Ishikawa (cell line): ENCODE results near the gene UCN3.

Experiments
- CEBPB ChIP-seq: IDR thresholded peaks from 2 replicates; pipeline ENCODE4 v1.6.1; 2012
- CREB1 ChIP-seq: IDR thresholded peaks from 2 replicates; pipeline ENCODE4 v1.6.1; 2012; ENCODE audit warnings: low read depth
- EGR1 ChIP-seq: IDR thresholded peaks from 2 replicates; pipeline ENCODE4 v1.6.1; 2012
- EP300 ChIP-seq: IDR thresholded peaks from 2 replicates; pipeline ENCODE4 v1.6.1; 2012; ENCODE audit warnings: borderline replicate concordance
- FOXM1 ChIP-seq: IDR thresholded peaks from 2 replicates; pipeline ENCODE4 v1.6.1; 2012; ENCODE audit warnings: low read depth, borderline replicate concordance
- NFIC ChIP-seq: IDR thresholded peaks from 2 replicates; pipeline ENCODE4 v1.6.1; 2012
- RAD21 ChIP-seq: IDR thresholded peaks from 2 replicates; pipeline ENCODE4 v1.6.1; 2012; ENCODE audit warnings: low read depth
- TAF1 ChIP-seq: IDR thresholded peaks from 2 replicates; pipeline ENCODE4 v1.6.1; 2012; ENCODE audit warnings: low read depth, mild to moderate bottlenecking
- TCF12 ChIP-seq: IDR thresholded peaks from 2 replicates; pipeline ENCODE4 v1.6.1; 2012; ENCODE audit warnings: low read depth
- TEAD4 ChIP-seq: IDR thresholded peaks from 2 replicates; pipeline ENCODE4 v1.6.1; 2012
- YY1 ChIP-seq: IDR thresholded peaks from 2 replicates; pipeline ENCODE4 v1.6.1; 2012; ENCODE audit warnings: low read depth
- ZBTB7A ChIP-seq: IDR thresholded peaks from 2 replicates; pipeline ENCODE4 v1.6.1; 2012; ENCODE audit warnings: low read depth
- TF ChIP-seq, protein P1 (sequence below): IDR thresholded peaks from 2 replicates; pipeline ENCODE4 v1.6.1; 2012; ENCODE audit warnings: low read depth, mild to moderate bottlenecking
- TF ChIP-seq, protein P2 (sequence below): IDR thresholded peaks from 2 replicates; pipeline ENCODE4 v1.6.1; 2012
- TF ChIP-seq, protein P3 (sequence below): IDR thresholded peaks from 2 replicates; pipeline ENCODE4 v1.6.1; 2012

Gene UCN3

DNA sequence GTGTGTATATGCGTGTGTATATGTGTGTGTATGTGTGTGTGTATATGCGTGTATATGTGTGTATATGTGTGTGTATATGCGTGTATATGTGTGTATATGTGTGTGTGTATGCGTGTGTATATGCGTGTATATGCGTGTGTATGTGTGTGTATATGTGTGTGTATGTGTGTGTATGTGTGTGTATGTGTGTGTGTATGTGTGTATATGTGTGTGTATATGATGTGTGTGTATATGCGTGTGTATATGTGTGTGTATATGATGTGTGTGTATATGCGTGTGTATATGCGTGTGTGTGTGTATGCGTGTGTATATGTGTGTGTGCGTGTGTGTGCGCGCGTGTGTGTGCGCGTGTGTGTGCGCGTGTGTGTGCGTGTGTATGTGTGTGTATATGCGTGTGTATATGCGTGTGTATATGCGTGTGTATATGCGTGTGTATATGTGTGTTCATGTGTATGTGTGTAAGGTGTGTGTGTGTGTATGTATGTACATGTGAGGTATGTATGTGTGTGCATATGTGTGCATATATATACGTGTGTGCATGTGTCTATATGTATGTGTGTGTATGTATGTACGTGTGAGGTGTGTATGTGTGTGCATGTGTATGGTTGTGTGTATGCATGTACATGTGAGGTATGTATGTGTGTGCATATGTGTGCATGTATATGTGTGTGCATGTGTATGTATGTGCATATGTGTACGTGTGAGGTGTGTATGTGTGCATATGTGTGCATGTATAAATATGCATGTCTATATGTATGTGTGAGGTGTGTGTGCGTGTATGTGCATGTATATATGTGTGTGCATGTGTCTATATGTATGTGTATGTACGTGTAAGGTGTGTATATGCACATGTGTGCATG, 6.0 kb downstream of the UCN3 start:
- TF ChIP-seq EGR1 (no peak), RAD21 (no peak), CREB1 (no peak), TEAD4 (no peak), EP300 (no peak), NFIC (no peak), TCF12 (no peak), CEBPB (no peak), YY1 (no peak), ZBTB7A (no peak), FOXM1 (no peak), TAF1 (no peak)
- TF ChIP-seq, protein P1, sequence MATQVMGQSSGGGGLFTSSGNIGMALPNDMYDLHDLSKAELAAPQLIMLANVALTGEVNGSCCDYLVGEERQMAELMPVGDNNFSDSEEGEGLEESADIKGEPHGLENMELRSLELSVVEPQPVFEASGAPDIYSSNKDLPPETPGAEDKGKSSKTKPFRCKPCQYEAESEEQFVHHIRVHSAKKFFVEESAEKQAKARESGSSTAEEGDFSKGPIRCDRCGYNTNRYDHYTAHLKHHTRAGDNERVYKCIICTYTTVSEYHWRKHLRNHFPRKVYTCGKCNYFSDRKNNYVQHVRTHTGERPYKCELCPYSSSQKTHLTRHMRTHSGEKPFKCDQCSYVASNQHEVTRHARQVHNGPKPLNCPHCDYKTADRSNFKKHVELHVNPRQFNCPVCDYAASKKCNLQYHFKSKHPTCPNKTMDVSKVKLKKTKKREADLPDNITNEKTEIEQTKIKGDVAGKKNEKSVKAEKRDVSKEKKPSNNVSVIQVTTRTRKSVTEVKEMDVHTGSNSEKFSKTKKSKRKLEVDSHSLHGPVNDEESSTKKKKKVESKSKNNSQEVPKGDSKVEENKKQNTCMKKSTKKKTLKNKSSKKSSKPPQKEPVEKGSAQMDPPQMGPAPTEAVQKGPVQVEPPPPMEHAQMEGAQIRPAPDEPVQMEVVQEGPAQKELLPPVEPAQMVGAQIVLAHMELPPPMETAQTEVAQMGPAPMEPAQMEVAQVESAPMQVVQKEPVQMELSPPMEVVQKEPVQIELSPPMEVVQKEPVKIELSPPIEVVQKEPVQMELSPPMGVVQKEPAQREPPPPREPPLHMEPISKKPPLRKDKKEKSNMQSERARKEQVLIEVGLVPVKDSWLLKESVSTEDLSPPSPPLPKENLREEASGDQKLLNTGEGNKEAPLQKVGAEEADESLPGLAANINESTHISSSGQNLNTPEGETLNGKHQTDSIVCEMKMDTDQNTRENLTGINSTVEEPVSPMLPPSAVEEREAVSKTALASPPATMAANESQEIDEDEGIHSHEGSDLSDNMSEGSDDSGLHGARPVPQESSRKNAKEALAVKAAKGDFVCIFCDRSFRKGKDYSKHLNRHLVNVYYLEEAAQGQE = no peak
- TF ChIP-seq, protein P2, sequence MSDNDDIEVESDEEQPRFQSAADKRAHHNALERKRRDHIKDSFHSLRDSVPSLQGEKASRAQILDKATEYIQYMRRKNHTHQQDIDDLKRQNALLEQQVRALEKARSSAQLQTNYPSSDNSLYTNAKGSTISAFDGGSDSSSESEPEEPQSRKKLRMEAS = no peak
- TF ChIP-seq, protein P3, sequence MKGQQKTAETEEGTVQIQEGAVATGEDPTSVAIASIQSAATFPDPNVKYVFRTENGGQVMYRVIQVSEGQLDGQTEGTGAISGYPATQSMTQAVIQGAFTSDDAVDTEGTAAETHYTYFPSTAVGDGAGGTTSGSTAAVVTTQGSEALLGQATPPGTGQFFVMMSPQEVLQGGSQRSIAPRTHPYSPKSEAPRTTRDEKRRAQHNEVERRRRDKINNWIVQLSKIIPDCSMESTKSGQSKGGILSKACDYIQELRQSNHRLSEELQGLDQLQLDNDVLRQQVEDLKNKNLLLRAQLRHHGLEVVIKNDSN = no peak

DNA sequence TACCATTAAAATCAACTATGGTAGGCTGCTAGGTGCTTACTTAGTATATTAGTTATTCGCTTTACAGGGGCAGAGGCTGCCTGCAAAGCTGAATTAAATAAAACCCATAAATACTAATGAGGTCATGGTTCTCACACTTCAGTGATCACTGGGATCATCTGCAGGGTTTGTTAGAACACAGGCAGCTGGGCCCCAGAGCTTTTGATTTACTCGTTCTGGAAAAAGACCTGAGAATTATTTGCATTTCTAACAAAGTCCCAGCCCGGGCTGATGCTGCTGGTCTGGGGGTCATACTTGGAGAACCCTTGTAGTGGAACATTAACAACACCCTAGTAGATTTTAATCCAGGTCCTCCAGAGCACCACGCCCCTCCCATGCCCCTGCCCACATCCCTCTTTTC, 8.5 kb downstream of the UCN3 start:
- TF ChIP-seq CEBPB (no peak), EGR1 (no peak), TEAD4 (no peak)
- TF ChIP-seq, protein P1 = no peak

DNA sequence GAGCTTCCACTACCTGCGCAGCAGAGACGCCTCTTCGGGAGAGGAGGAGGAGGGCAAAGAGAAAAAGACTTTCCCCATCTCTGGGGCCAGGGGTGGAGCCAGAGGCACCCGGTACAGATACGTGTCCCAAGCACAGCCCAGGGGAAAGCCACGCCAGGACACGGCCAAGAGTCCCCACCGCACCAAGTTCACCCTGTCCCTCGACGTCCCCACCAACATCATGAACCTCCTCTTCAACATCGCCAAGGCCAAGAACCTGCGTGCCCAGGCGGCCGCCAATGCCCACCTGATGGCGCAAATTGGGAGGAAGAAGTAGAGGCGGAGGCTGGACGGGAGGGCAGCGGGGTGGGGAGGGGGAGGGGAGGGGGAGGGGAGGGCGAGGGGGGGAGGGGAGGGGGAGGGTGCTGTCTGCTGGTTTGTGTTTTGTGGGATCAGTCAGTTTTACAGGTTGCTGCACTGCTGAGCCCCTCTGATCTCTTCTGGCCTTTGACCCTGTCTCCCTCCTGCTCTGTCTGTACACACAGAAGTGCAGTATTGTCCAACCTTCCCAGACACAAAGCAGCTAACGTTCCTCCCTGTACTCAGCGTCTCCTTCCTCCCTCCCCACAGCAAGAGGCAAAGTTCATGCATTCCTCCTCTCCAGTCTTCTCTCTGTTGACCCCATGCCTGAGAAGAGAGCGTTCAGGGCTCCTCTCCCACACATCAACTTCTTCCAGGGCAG, 9.3 kb downstream of the UCN3 start:
- TF ChIP-seq CREB1 (no peak), NFIC (no peak), CEBPB (no peak), EGR1 (no peak), ZBTB7A (no peak), TAF1 (no peak)

DNA sequence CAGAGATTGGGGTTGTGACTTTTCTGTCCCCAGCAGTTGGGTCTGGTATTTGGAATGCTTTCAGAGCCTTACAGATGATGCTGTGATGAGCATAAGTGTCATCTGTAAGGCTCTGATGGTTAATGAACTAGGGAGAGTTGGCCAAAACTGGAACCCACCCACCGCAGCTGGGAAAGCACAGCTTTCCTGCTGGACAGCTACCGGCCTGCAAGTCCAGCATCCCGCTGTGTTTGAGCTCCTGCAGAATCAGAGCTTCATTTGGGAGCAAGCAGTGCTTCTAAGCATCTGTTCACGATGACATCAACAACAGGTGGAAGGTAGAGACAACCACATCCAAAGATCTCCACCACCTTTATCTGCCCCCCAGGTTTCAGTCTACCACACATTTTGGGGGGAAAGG, 11.7 kb downstream of the UCN3 start:
- TF ChIP-seq, protein P1 = peak; percentile 73
- TF ChIP-seq, protein P2 = no peak

DNA sequence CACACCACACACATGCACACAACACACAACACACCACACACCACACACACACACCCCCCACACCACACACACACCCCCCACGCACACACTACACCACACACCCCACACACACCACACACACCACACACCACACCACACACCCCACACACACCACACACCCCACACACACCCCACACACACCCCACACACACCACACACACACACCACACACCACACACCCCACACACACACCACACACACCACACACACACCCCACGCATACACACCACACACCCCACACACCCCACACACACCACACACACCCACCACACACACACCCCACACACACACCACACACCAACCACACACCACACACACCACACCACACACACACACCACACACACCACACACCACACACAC, 16.4 kb downstream of the UCN3 start:
- TF ChIP-seq RAD21 (no peak), CEBPB (no peak), TAF1 (no peak), NFIC (no peak), EGR1 (no peak), YY1 (no peak), FOXM1 (no peak), TEAD4 (no peak), ZBTB7A (no peak), CREB1 (no peak), EP300 (no peak)
- TF ChIP-seq, protein P1 = no peak
- TF ChIP-seq, protein P3 = no peak
- TF ChIP-seq, protein P2 = no peak
